GM06990 (cell line): Measurements from ENCODE around the gene LSM2.

Source experiments
- DNase-seq: peaks from one replicate; pipeline ENCODE4 v3.0.0-alpha.2; 2011; ENCODE audit not compliant: insufficient read length; ENCODE audit errors: extremely low read depth
- H3K27me3 ChIP-seq: replicated peaks from 2 replicates; pipeline ENCODE4 v1.6.0; 2011; ENCODE audit warnings: low read length; ENCODE audit not compliant: control insufficient read depth, insufficient read depth
- H3K36me3 ChIP-seq: 2 replicates; pipeline ENCODE4 v1.5.1; 2011; ENCODE audit warnings: low read length; ENCODE audit not compliant: control insufficient read depth, insufficient read depth
- H3K4me3 ChIP-seq: replicated peaks from 2 replicates; pipeline ENCODE4 v1.5.1; 2011; ENCODE audit warnings: low read depth, mild to moderate bottlenecking, control low read depth, low read length
- TF ChIP-seq, protein P1 (sequence below): IDR thresholded peaks from 2 replicates; pipeline ENCODE4 v1.5.1; 2011; ENCODE audit warnings: low read length, control low read depth, mild to moderate bottlenecking, inconsistent platforms; ENCODE audit not compliant: insufficient read depth, poor library complexity, severe bottlenecking

Gene LSM2

DNA sequence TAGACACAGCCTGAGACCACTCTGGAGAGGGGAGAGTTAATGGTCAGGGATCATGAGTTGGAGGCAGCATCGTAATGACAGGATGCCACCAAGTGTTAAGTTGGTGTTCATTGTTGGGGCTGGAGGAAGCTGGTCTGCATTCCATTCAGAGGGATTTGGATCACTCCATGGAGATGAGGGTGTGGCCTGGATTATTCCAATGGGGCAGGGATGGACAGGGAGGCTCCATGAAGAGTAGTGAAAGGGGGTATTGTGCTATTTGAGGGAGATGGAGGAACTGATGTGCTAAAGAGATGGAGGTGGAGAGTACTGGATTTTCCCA lies 43.2 kb downstream of the LSM2 start:
- no peak for DNase-seq
- Histone ChIP-seq H3K4me3 (no peak overlapping the region), H3K36me3 (peaks cover 21% of the 10 kb centered on the region), H3K27me3 (no peaks in the 10 kb centered on the region)
- TF ChIP-seq, protein P1, sequence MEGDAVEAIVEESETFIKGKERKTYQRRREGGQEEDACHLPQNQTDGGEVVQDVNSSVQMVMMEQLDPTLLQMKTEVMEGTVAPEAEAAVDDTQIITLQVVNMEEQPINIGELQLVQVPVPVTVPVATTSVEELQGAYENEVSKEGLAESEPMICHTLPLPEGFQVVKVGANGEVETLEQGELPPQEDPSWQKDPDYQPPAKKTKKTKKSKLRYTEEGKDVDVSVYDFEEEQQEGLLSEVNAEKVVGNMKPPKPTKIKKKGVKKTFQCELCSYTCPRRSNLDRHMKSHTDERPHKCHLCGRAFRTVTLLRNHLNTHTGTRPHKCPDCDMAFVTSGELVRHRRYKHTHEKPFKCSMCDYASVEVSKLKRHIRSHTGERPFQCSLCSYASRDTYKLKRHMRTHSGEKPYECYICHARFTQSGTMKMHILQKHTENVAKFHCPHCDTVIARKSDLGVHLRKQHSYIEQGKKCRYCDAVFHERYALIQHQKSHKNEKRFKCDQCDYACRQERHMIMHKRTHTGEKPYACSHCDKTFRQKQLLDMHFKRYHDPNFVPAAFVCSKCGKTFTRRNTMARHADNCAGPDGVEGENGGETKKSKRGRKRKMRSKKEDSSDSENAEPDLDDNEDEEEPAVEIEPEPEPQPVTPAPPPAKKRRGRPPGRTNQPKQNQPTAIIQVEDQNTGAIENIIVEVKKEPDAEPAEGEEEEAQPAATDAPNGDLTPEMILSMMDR = no peak

DNA sequence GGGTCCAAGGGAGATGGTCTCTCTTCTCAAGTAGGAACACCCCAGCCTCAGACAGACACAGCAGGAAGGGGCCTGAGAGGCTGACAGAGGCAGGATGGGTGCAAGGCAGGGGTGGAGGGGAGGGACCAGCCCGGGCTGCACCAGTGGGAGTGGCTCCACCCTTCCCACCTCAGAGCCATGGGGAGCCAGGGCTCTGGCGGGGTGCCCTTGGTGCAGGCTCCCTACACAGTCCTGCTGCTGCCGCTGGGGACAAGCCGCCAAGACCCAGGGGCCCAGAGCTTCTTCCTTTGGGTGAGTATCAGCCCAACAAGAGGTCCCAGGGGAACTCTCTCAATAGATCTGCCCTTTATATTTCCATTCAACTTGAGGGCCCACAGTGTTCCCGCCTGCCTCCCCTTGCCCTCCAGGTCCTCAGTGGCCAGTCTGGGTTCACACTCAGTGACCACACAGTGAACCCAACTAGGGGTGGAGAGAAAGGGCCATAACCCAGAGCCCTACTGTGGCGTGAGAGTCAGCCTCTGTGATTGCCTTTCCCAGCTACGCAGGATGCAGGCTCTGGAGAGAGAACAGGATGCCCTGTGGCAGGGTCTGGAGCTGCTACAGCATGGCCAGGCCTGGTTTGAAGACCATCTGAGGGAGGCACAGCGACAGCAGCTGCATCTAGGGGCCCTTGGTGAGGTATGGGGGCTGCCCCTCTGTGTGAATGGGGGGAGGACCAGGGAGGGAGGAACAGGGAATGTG lies 43.7 kb downstream of the LSM2 start:
- H3K36me3 ChIP-seq = peaks cover 23% of the 10 kb centered on the region
- H3K27me3 ChIP-seq = no peaks in the 10 kb centered on the region
- TF ChIP-seq, protein P1 = no peak
- H3K4me3 ChIP-seq = no peak overlapping the region
- no peak for DNase-seq

DNA sequence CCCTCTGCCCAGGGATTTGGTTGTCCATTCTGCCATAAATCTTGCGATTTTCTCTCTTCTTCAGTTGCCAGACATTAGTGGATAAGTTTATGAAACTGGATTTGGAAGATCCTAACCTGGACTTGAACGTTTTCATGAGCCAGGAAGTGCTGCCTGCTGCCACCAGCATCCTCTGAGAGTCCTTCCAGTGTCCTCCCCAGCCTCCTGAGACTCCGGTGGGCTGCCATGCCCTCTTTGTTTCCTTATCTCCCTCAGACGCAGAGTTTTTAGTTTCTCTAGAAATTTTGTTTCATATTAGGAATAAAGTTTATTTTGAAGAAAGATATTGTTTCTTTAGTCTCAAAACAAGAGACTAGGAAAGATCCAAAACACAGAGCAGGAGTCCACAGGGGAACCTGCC lies 44.4 kb downstream of the LSM2 start, which contains the start of gene SAPCD1:
Gene SAPCD1 (plus strand): TSS at position 301 of the 400 bp plus-strand sequence. CDS start 399 bp downstream, outside the sequence.
- H3K27me3 ChIP-seq = no peaks in the 10 kb centered on the region
- H3K4me3 ChIP-seq = no peak within 1 kb of the TSS
- DNase-seq = no peak
- peaks cover 23% of the 10 kb centered on the region for H3K36me3 ChIP-seq
- TF ChIP-seq, protein P1 = no peak

DNA sequence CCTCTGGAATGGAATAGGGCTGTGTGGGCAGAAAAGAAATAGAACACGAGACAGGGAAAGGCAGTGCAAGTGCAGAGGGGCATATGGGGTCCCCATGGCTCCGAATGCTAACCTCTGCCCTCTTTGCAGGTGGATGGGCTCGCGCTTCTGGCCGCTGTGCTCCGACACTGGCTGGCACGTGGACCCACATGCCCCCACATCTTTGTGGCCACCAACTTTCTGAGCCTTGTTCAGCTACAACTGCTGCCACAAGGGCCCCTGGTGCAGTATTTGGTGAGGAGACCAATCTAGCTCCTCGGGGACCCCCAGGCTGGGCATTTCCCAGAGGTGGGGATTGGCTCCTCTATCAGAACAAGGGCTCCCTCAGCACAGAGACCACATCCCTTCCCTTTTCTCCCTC lies 45.4 kb downstream of the LSM2 start:
- Histone ChIP-seq H3K36me3 (peaks cover 23% of the 10 kb centered on the region), H3K27me3 (no peaks in the 10 kb centered on the region), H3K4me3 (no peak overlapping the region)
- DNase-seq = no peak
- TF ChIP-seq, protein P1 = no peak

DNA sequence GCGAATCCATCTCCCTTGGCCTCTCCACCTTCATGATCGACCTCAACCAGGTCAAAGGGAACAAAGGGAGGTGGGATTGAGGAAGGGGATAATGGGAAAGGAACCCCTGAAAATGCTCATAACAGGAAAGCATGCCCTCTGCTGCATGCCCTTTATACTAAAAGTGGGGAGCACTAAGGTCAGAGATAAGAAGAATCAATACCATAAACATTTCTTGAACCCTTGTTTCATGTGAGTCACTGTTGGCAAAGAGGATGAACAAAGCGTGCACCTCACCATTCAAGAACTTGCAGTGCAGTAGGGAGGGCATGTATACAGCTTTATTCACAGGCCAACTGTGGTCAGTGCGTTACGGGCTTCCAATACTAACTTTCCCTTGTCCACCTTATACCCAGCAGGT lies 46.0 kb downstream of the LSM2 start:
- no peak for DNase-seq
- TF ChIP-seq, protein P1 = no peak
- Histone ChIP-seq H3K27me3 (no peaks in the 10 kb centered on the region), H3K4me3 (no peak overlapping the region), H3K36me3 (peaks cover 23% of the 10 kb centered on the region)
